K562 (cell line): ENCODE results near the gene ICE2. TPM values are rescaled to one million over a fixed set of nuclear protein-coding genes. Genes with fewer than 3 reads are reported as not detected.
A peak's percentile ranks its signal among the peaks of the same experiment; 100 is the strongest.

ENCODE experiments used
- CBFA2T3 ChIP-seq: fragments of 450-650 bp; IDR thresholded peaks from 2 replicates; pipeline ENCODE4 v1.6.1; 2017
- CBX3 ChIP-seq, 2 experiments: IDR thresholded peaks; 1 replicate in 1 of 2; 2 replicates in 1 of 2; pipeline ENCODE4 v1.6.1; 2012; ENCODE audit warnings: inconsistent platforms in 2 of 2, low read length in 2 of 2, borderline replicate concordance in 1 of 2, control low read depth in 1 of 2
- ETV6 ChIP-seq, 3 experiments: fragments of 150-350 bp in 1 of 3; sonication (generic) in 1 of 3; formaldehyde crosslinking in 1 of 3; IDR thresholded peaks; 2 replicates each; pipeline versions ENCODE4 v1.6.1 to v1.8.0; 2014 to 2022; ENCODE audit warnings: borderline replicate concordance in 2 of 3, low read depth in 2 of 3, antibody characterized with exemption in 1 of 3, low read length in 1 of 3, mild to moderate bottlenecking in 1 of 3, missing genetic modification reagents in 1 of 3
- EZH2 ChIP-seq: IDR thresholded peaks from 2 replicates; pipeline ENCODE4 v1.6.1; 2012; ENCODE audit warnings: low read depth, mild to moderate bottlenecking, inconsistent platforms, low read length, borderline replicate concordance
- FOXK2 ChIP-seq, 2 experiments: fragments of 450-650 bp; IDR thresholded peaks in 1 of 2; conservative IDR thresholded peaks in 1 of 2; 2 replicates each; pipeline ENCODE4 v1.6.1; 2016; ENCODE audit warnings: low read depth in 2 of 2, mild to moderate bottlenecking in 1 of 2
- KAT2B ChIP-seq: IDR thresholded peaks from one replicate; pipeline ENCODE4 v1.6.1; 2012; ENCODE audit warnings: low read depth, mild to moderate bottlenecking, control low read depth, inconsistent platforms, low read length, moderate library complexity
- L3MBTL2 ChIP-seq: fragments of 450-650 bp; IDR thresholded peaks from 2 replicates; pipeline ENCODE4 v1.6.1; 2016; ENCODE audit warnings: mild to moderate bottlenecking, moderate library complexity
- MECOM ChIP-seq: fragments of 250-450 bp; sonication (Bioruptor Pico); IDR thresholded peaks from 2 replicates; pipeline ENCODE4 v1.8.0; 2022; ENCODE audit warnings: inconsistent platforms
- NCOA6 ChIP-seq: fragments of 450-650 bp; IDR thresholded peaks from 2 replicates; pipeline ENCODE4 v1.6.1; 2017; ENCODE audit warnings: mild to moderate bottlenecking
- NEUROD1 ChIP-seq: fragments of 150-350 bp; IDR thresholded peaks from 2 replicates; pipeline ENCODE4 v1.6.1; 2014; ENCODE audit warnings: borderline replicate concordance, low read length, low read depth; ENCODE audit not compliant: partially characterized antibody
- NR2F6 ChIP-seq: fragments of 450-650 bp; formaldehyde crosslinking; IDR thresholded peaks from 2 replicates; pipeline ENCODE4 v1.4.0; 2020; ENCODE audit warnings: mild to moderate bottlenecking
- RBM15 ChIP-seq: fragments of 200-400 bp; formaldehyde crosslinking; IDR thresholded peaks from 2 replicates; pipeline ENCODE4 v1.6.1; 2018; ENCODE audit warnings: mild to moderate bottlenecking, low read length, moderate library complexity; ENCODE audit not compliant: insufficient read depth
- RCOR1 ChIP-seq, 2 experiments: IDR thresholded peaks; 2 replicates each; pipeline ENCODE4 v1.6.1; 2012; ENCODE audit warnings: low read depth in 2 of 2, low read length in 2 of 2, borderline replicate concordance in 1 of 2, improper control_type of control experiment in 1 of 2
- SAFB2 ChIP-seq: fragments of 200-400 bp; formaldehyde crosslinking; IDR thresholded peaks from 2 replicates; pipeline ENCODE4 v1.6.1; 2018; ENCODE audit warnings: borderline replicate concordance, low read length, low read depth, moderate library complexity; ENCODE audit not compliant: severe bottlenecking
- SAP30 ChIP-seq: fragments of 200-600 bp; sonication (generic); IDR thresholded peaks from 2 replicates; pipeline ENCODE4 v1.6.1; 2012; ENCODE audit warnings: borderline replicate concordance, low read depth, mild to moderate bottlenecking, moderate library complexity, low read length, control low read depth, inconsistent platforms; ENCODE audit not compliant: insufficient read depth, poor library complexity, severe bottlenecking
- SMARCA4 ChIP-seq: fragments of 450-650 bp; IDR thresholded peaks from 2 replicates; pipeline ENCODE4 v1.6.1; 2016
- SP1 ChIP-seq: sonication (generic); formaldehyde crosslinking; IDR thresholded peaks from 2 replicates; pipeline ENCODE4 v1.8.1; 2022; ENCODE audit warnings: mild to moderate bottlenecking, missing genetic modification reagents
- STAT5A ChIP-seq: IDR thresholded peaks from 2 replicates; pipeline ENCODE4 v1.6.1; 2012; ENCODE audit warnings: low read length, inconsistent platforms, borderline replicate concordance
- TBL1XR1 ChIP-seq, 2 experiments: IDR thresholded peaks; 2 replicates each; pipeline ENCODE4 v1.6.1; 2012; ENCODE audit warnings: improper control_type of control experiment in 2 of 2, low read length in 2 of 2, mild to moderate bottlenecking in 1 of 2
- ZNF316 ChIP-seq: fragments of 450-650 bp; IDR thresholded peaks from 2 replicates; pipeline ENCODE4 v1.6.1; 2016
- ZNF324 ChIP-seq: fragments of 250-450 bp; sonication (Bioruptor Pico); IDR thresholded peaks from 2 replicates; pipeline ENCODE4 v1.4.0; 2020; ENCODE audit warnings: mild to moderate bottlenecking
- ZNF431 ChIP-seq: sonication (generic); formaldehyde crosslinking; IDR thresholded peaks from 2 replicates; pipeline ENCODE4 v1.8.0; 2022; ENCODE audit warnings: mild to moderate bottlenecking, missing genetic modification reagents
- polyA plus RNA-seq, 8 experiments: library from polyadenylated mRNA; depleted of rRNA in 4 of 8; stranded (reverse) in 5 of 8; unstranded in 3 of 8; fragments of >200 nt; fragmentation: Nextera tagmentation in 2 of 8; fragmentation: Illumina TruSeq in 1 of 8; extraction: Ambion mirVana in 2 of 8; extraction: Trizol in 1 of 8; gene quantifications; 2 replicates each; pipeline versions ENCODE4 v1.2.1 to v1.2.3, GENCODE V29; 2011 to 2014; ENCODE audit warnings: inconsistent platforms in 1 of 8, missing spikeins in 1 of 8
- total RNA-seq, 7 experiments: library from RNA; depleted of rRNA in 6 of 7; stranded (reverse); fragments of >200 nt in 6 of 7; fragmentation: Illumina TruSeq in 2 of 7; extraction: Trizol in 2 of 7; gene quantifications; 2 replicates each; pipeline versions ENCODE4 v1.2.1 to v1.2.3, GENCODE V29; 2011 to 2021; ENCODE audit warnings: low replicate concordance in 1 of 7
- TF ChIP-seq, protein P1 (sequence below): fragments of 250-450 bp; sonication (Bioruptor Pico); IDR thresholded peaks from 2 replicates; pipeline ENCODE4 v1.8.0; 2022; ENCODE audit warnings: inconsistent platforms, mild to moderate bottlenecking, moderate library complexity, borderline replicate concordance
- TF ChIP-seq, protein P2 (sequence below): fragments of 450-650 bp; formaldehyde crosslinking; IDR thresholded peaks from 2 replicates; pipeline ENCODE4 v1.4.0; 2020; ENCODE audit warnings: mild to moderate bottlenecking, mixed read lengths
- TF ChIP-seq, protein P3 (sequence below): fragments of 250-450 bp; sonication (Bioruptor Pico); IDR thresholded peaks from 2 replicates; pipeline ENCODE4 v1.8.0; 2022; ENCODE audit warnings: moderate library complexity, mild to moderate bottlenecking, inconsistent platforms

ICE2 gene
- total and polyA plus RNA-seq, 9 of the 15 experiments (the other 6 are each of a cell fraction or from before 2014, with no cell fraction given), result 21.8 to 87.9 (median 58.1) TPM

DNA sequence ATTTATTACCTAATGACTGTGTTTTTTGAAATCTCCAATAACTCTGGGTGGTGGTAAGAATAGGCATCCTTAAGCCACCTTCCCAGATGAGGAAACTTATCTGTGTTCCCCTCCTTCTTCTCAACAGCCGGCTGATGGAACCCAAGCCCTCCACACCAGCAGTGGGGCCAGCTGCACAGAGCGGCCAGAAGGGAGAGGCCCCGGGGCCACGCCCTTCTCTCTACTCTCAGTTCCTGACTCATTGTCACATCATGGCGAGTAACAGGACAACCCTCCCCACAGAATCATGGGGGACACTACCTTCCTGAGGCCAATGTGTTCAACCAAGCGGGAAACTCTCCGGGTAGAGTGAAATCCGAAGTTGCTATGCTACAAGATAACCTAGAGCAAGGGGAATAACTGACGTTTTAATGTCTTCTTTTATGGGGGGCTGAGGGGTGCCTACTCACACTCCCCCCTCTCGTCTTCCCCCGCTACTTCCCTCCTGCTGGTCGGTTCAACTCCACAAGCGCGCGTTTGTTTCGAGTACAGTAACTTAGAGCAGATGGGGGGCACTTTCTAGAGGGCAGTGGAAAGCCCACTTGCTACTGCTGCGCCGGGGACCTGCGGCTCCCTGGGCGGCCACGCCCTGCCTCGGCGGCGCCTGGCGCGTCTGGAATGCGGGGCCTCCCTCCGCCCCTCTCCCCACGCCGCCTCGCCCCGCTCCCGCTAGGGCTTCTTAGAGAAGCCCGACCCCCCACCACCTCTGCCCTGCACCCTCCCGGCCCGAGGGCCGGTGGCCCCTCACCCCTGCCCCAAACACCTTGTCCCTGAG is 81.8 kb downstream of the ICE2 start (continued):
- TF ChIP-seq TBL1XR1 (IDR thresholded peaks at IDR 0.05; ENCODE audit: low read length in 2 of 2) (no peak), ZNF324 (CRISPR knock-in tag) (no peak), SMARCA4 (peak; percentile 12), RCOR1 (IDR thresholded peaks at IDR 0.05; ENCODE audit: borderline replicate concordance in 1 of 2, low read depth in 2 of 2, low read length in 2 of 2) (peak in 1 of 2 experiments; percentile 89; a peak in 2 of 4 replicates), SAP30 (peak; percentile 78), MECOM (CRISPR knock-in tag) (no peak), CBX3 (IDR thresholded peaks at IDR 0.05; ENCODE audit: borderline replicate concordance in 1 of 2, low read length in 2 of 2) (no peak), STAT5A (peak; percentile 34; the same call in 1 of the 2 replicates), ZNF431 (CRISPR knock-in tag) (0 out of 2 replicates have a peak, but pooled peaks have one; percentile 1), SP1 (CRISPR knock-in tag) (no peak; the same call in 1 of the 2 replicates), ETV6 (IDR thresholded peaks at IDR 0.05; ENCODE audit: borderline replicate concordance in 1 of 2, low read depth in 2 of 2, low read length in 1 of 2) (no peak), ETV6 (CRISPR knock-in tag; IDR thresholded peaks at IDR 0.05; ENCODE audit: borderline replicate concordance) (no peak), ZNF316 (peak; percentile 41; the same call in 1 of the 2 replicates), FOXK2 (conservative IDR thresholded peaks at IDR 0.05 in 1 of 2, IDR thresholded peaks at IDR 0.05 in 1 of 2; ENCODE audit: low read depth in 2 of 2) (peak; percentile 38 to 53; a peak in 1 of 4 replicates), NCOA6 (no peak), EZH2 (no peak), SAFB2 (no peak), KAT2B (no peak), NEUROD1 (no peak), CBFA2T3 (peak; percentile 80), NR2F6 (CRISPR knock-in tag) (no peak), L3MBTL2 (0 out of 2 replicates have a peak, but pooled peaks have one; percentile 4), RBM15 (no peak)
- TF ChIP-seq, protein P1, sequence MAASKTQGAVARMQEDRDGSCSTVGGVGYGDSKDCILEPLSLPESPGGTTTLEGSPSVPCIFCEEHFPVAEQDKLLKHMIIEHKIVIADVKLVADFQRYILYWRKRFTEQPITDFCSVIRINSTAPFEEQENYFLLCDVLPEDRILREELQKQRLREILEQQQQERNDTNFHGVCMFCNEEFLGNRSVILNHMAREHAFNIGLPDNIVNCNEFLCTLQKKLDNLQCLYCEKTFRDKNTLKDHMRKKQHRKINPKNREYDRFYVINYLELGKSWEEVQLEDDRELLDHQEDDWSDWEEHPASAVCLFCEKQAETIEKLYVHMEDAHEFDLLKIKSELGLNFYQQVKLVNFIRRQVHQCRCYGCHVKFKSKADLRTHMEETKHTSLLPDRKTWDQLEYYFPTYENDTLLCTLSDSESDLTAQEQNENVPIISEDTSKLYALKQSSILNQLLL (CRISPR knock-in tag), result no peak
- TF ChIP-seq, protein P2, sequence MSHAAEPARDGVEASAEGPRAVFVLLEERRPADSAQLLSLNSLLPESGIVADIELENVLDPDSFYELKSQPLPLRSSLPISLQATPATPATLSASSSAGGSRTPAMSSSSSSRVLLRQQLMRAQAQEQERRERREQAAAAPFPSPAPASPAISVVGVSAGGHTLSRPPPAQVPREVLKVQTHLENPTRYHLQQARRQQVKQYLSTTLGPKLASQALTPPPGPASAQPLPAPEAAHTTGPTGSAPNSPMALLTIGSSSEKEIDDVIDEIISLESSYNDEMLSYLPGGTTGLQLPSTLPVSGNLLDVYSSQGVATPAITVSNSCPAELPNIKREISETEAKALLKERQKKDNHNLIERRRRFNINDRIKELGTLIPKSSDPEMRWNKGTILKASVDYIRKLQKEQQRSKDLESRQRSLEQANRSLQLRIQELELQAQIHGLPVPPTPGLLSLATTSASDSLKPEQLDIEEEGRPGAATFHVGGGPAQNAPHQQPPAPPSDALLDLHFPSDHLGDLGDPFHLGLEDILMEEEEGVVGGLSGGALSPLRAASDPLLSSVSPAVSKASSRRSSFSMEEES, result no peak
- TF ChIP-seq, protein P3, sequence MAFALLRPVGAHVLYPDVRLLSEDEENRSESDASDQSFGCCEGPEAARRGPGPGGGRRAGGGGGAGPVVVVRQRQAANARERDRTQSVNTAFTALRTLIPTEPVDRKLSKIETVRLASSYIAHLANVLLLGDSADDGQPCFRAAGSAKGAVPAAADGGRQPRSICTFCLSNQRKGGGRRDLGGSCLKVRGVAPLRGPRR (CRISPR knock-in tag), result no peak
